ENCODE data around the gene FRMD4A.

FRMD4A gene

DNA sequence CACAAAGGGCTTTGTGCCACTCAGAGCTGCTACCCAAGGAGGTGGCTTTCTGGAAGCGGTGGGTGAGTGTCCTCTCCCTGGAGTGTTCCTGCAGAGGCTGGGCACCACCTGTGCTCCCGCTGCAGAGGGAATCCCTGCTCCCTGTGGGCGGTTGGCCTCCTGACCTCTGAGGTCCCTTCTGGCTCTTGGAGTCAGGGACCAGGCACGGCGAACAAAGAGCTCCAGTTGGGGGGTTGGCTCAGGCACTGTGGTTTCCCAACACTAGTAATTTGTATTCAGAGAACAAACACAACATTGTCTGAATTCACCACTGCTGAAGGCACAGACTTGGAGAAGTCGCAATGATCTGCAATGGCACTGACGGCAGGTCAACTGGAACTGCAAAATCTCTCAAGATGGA is 415.0 kb downstream of the FRMD4A start:
- Histone ChIP-seq H3K27ac (ENCODE audit: low read depth, low read length) (no peak overlapping the region), H3K9ac (ENCODE audit: low read length in 5 of 5) (no peak overlapping the region), H3K4me1 (ENCODE audit: control insufficient read depth in 5 of 5, insufficient read depth in 5 of 5, low read length in 5 of 5) (peaks cover 0 to 10% (median 3%) of the 10 kb centered on the region in 5 donors), H3K9me3 (ENCODE audit: control insufficient read depth in 5 of 5, low read length in 5 of 5) (no peaks in the 10 kb centered on the region), H3K4me3 (ENCODE audit: low read depth in 1 of 5, low read length in 5 of 5) (no peak overlapping the region), H3K36me3 (ENCODE audit: control insufficient read depth in 5 of 5, insufficient read depth in 5 of 5, low read length in 5 of 5) (no peaks in the 10 kb centered on the region), H3K27me3 (ENCODE audit: control insufficient read depth in 5 of 5, insufficient read depth in 4 of 5, low read length in 5 of 5) (no peaks in the 10 kb centered on the region)

DNA sequence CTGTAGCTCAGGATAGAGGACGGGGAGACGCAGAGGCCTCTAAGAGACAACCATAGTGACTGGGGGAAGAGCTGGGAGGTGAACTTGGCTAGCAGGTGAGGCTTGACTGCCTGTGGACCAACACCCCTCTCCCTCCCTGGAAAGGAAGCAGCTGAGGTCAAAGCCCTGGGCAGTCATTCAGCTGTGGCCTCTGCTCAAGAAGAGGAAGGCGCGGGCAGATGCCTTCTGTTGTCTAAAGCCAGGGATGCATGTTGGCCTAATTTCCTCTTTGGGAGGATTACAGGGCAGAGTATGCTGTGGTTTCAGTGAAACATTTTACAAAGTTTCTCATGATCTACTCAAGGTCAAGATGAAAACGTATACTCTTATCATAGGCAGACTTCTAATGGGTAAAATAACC is 416.8 kb downstream of the FRMD4A start:
- H3K27me3 ChIP-seq (ENCODE audit: control insufficient read depth in 5 of 5, insufficient read depth in 4 of 5, low read length in 5 of 5): no peaks in the 10 kb centered on the region
- H3K9ac ChIP-seq (ENCODE audit: low read length in 5 of 5): no peak overlapping the region
- no peaks in the 10 kb centered on the region for H3K36me3 ChIP-seq (ENCODE audit: control insufficient read depth in 5 of 5, insufficient read depth in 5 of 5, low read length in 5 of 5)
- H3K4me3 ChIP-seq (ENCODE audit: low read depth in 1 of 5, low read length in 5 of 5): no peak overlapping the region
- H3K9me3 ChIP-seq (ENCODE audit: control insufficient read depth in 5 of 5, low read length in 5 of 5): peaks cover 0 to 4% (median 0%) of the 10 kb centered on the region in 5 donors
- H3K4me1 ChIP-seq (ENCODE audit: control insufficient read depth in 5 of 5, insufficient read depth in 5 of 5, low read length in 5 of 5): peaks cover 0 to 15% (median 3%) of the 10 kb centered on the region in 5 donors
- H3K27ac ChIP-seq (ENCODE audit: low read depth, low read length): no peak overlapping the region

DNA sequence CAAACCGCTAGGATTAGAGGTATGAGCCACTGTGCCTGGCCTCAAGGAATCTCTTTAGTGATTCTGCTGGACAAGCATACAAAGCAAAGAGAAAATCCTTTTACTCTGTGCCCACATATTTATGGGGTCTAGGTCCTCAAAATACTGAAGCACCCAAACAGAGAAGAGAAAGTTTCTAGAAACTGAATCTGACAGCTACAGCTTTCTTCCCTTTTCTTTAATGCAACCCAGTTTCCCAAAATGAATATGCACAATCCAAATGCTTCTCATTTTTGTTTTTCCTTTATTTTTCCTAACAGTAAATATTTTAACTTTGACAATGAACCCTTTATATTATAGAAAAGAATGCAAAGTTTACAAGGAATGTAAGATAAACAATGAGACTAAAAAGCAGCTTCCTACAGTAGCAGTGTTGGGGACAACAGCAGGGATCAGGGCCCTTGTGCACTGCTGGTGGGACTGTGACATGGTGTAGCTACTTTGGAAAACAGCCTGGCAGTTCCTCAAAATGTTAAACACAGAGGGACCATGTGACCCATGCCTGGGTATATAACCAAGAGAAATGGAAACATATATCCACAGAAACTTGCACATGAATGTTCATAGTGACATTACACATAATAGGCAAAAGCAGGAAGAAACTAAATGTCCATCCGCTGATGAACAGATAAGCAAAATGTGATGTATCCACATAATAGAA is 418.8 kb downstream of the FRMD4A start:
- no peaks in the 10 kb centered on the region for H3K36me3 ChIP-seq (ENCODE audit: control insufficient read depth in 5 of 5, insufficient read depth in 5 of 5, low read length in 5 of 5)
- H3K9me3 ChIP-seq (ENCODE audit: control insufficient read depth in 5 of 5, low read length in 5 of 5): peaks cover 0 to 4% (median 0%) of the 10 kb centered on the region in 5 donors
- no peaks in the 10 kb centered on the region for H3K27me3 ChIP-seq (ENCODE audit: control insufficient read depth in 5 of 5, insufficient read depth in 4 of 5, low read length in 5 of 5)
- peaks cover 0 to 15% (median 3%) of the 10 kb centered on the region in 5 donors for H3K4me1 ChIP-seq (ENCODE audit: control insufficient read depth in 5 of 5, insufficient read depth in 5 of 5, low read length in 5 of 5)
- H3K9ac ChIP-seq (ENCODE audit: low read length in 5 of 5): no peak overlapping the region
- no peak overlapping the region for H3K27ac ChIP-seq (ENCODE audit: low read depth, low read length)
- H3K4me3 ChIP-seq (ENCODE audit: low read depth in 1 of 5, low read length in 5 of 5): no peak overlapping the region

DNA sequence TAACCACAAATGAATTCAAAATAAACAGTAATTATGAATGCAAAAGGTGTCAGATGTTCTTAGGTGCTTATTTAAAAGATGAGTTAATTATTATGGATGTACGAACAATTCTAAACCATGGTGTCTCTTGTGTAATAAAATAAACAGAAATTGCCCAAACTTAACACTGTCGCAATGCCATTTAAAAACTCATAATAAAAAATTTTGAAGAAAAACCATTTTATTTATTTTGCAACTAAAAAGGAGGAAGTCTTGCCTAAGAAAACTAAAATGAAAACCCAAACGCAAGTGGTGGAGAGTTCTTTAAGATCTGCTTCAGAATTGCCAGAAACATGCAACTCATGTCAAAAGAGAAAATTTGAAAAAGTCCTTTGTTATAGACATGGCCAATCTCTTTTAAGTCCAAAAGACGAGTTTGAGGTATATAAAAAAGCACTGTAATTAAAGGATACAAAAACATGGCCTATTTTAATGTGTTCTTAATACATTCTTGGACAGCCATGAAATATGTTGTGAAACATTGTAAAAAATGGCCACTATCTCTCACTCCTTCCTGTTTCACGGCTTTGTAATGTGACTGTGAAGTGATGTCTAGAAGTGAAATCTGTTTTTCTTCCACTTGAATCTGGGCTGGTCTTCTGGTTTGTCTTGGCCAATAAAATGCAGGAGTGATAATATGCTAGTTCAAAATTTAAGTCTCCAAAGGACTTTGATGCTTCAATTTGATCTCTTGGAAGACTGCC is 421.0 kb downstream of the FRMD4A start:
- Histone ChIP-seq H3K36me3 (ENCODE audit: control insufficient read depth in 5 of 5, insufficient read depth in 5 of 5, low read length in 5 of 5) (no peaks in the 10 kb centered on the region), H3K27ac (ENCODE audit: low read depth, low read length) (no peak overlapping the region), H3K4me3 (ENCODE audit: low read depth in 1 of 5, low read length in 5 of 5) (no peak overlapping the region), H3K9me3 (ENCODE audit: control insufficient read depth in 5 of 5, low read length in 5 of 5) (peaks cover 0 to 4% (median 0%) of the 10 kb centered on the region in 5 donors), H3K4me1 (ENCODE audit: control insufficient read depth in 5 of 5, insufficient read depth in 5 of 5, low read length in 5 of 5) (peaks cover 0 to 17% (median 3%) of the 10 kb centered on the region in 5 donors), H3K27me3 (ENCODE audit: control insufficient read depth in 5 of 5, insufficient read depth in 4 of 5, low read length in 5 of 5) (no peaks in the 10 kb centered on the region), H3K9ac (ENCODE audit: low read length in 5 of 5) (peak overlapping the region in 1 of 5 donors; percentile 15)

DNA sequence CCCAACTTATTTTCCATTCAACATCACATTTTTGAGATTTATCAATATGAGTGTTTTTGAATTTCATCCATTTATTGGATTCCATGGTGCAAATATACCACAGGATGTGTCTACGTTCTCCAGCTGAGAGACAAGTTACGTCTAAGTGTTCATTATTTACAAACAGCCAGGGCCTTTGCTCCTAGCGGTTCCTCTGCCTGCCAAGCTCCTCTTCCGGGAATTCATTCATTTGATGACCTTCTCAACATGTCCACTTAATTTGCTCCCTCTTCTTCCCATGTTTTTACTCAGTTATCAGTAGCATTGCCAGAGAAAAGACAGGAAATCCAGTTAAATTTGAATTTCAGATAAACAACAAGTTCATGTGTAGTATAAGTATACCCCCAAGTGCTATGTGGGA is 422.2 kb downstream of the FRMD4A start:
- Histone ChIP-seq H3K9ac (ENCODE audit: low read length in 5 of 5) (no peak overlapping the region), H3K4me3 (ENCODE audit: low read depth in 1 of 5, low read length in 5 of 5) (no peak overlapping the region), H3K27ac (ENCODE audit: low read depth, low read length) (peak overlapping the region; percentile 26), H3K36me3 (ENCODE audit: control insufficient read depth in 5 of 5, insufficient read depth in 5 of 5, low read length in 5 of 5) (no peaks in the 10 kb centered on the region), H3K27me3 (ENCODE audit: control insufficient read depth in 5 of 5, insufficient read depth in 4 of 5, low read length in 5 of 5) (no peaks in the 10 kb centered on the region), H3K4me1 (ENCODE audit: control insufficient read depth in 5 of 5, insufficient read depth in 5 of 5, low read length in 5 of 5) (peaks cover 3 to 20% (median 10%) of the 10 kb centered on the region in 5 donors), H3K9me3 (ENCODE audit: control insufficient read depth in 5 of 5, low read length in 5 of 5) (peaks cover 0 to 4% (median 0%) of the 10 kb centered on the region in 5 donors)

DNA sequence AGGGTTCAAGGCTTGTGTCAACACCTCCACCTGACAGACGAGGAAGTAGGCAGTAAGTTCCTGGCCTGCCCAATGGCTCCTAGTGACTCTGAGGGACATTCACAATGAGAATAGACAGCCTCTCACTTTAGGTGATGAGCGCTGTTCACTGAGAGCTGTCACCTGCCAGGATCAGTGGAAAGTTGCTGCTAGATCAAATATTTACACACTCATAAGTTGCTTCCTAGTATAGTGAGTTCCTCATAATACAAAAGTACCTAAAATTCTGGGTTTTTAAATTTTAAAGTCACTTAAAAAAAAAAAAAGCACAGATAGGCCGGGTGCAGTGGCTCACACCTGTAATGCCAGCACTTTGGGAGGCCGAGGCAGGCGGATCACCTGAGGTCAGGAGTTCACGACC is 423.2 kb downstream of the FRMD4A start:
- Histone ChIP-seq H3K27me3 (ENCODE audit: control insufficient read depth in 5 of 5, insufficient read depth in 4 of 5, low read length in 5 of 5) (no peaks in the 10 kb centered on the region), H3K9me3 (ENCODE audit: control insufficient read depth in 5 of 5, low read length in 5 of 5) (peaks cover 0 to 4% (median 0%) of the 10 kb centered on the region in 5 donors), H3K4me3 (ENCODE audit: low read depth in 1 of 5, low read length in 5 of 5) (no peak overlapping the region), H3K9ac (ENCODE audit: low read length in 5 of 5) (no peak overlapping the region), H3K27ac (ENCODE audit: low read depth, low read length) (no peak overlapping the region), H3K4me1 (ENCODE audit: control insufficient read depth in 5 of 5, insufficient read depth in 5 of 5, low read length in 5 of 5) (peaks cover 3 to 20% (median 10%) of the 10 kb centered on the region in 5 donors), H3K36me3 (ENCODE audit: control insufficient read depth in 5 of 5, insufficient read depth in 5 of 5, low read length in 5 of 5) (no peaks in the 10 kb centered on the region)

DNA sequence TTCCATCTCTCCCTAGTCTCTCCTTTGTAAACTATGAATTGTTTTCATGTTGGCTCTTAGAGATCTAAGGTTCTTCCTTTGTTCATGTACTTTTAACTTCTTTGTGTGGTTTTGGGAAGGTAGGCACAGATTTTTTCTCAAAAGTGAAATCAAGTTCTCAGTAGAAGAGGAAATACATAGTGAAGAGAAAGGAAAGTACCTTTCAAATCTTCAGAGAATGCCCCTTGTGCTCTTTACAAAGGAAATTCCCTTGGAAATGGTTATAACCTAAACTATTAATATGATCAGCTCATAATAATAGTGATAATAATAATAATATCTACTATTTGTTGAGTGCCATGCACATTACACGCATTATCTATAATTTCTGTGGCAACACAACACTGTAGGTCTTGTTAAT is 425.4 kb downstream of the FRMD4A start:
- Histone ChIP-seq H3K4me3 (ENCODE audit: low read depth in 1 of 5, low read length in 5 of 5) (no peak overlapping the region), H3K9ac (ENCODE audit: low read length in 5 of 5) (no peak overlapping the region), H3K36me3 (ENCODE audit: control insufficient read depth in 5 of 5, insufficient read depth in 5 of 5, low read length in 5 of 5) (no peaks in the 10 kb centered on the region), H3K27ac (ENCODE audit: low read depth, low read length) (no peak overlapping the region), H3K4me1 (ENCODE audit: control insufficient read depth in 5 of 5, insufficient read depth in 5 of 5, low read length in 5 of 5) (peaks cover 3 to 20% (median 10%) of the 10 kb centered on the region in 5 donors), H3K27me3 (ENCODE audit: control insufficient read depth in 5 of 5, insufficient read depth in 4 of 5, low read length in 5 of 5) (no peaks in the 10 kb centered on the region), H3K9me3 (ENCODE audit: control insufficient read depth in 5 of 5, low read length in 5 of 5) (peaks cover 0 to 2% (median 0%) of the 10 kb centered on the region in 5 donors)

DNA sequence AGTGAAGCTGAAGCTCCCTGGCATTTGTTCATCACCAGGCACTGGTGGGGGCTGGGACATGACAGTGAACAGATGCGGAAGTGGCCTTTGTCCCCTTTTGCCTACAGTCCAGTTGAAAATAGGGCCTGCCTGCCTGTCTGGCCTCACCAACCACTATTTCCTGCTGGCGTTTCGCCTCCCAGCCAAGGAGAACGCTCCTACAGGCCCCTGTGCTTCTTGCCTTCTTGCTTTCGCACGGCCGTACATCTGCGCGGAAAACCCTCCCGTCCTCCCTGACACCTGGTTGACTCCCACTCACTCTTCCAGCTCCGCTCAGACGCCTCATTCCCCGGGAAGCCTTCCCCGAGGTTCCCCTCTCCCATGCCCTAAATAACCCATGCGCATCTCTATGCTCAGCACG is 426.7 kb downstream of the FRMD4A start:
- H3K27ac ChIP-seq (ENCODE audit: low read depth, low read length): peak overlapping the region; percentile 10
- no peaks in the 10 kb centered on the region for H3K27me3 ChIP-seq (ENCODE audit: control insufficient read depth in 5 of 5, insufficient read depth in 4 of 5, low read length in 5 of 5)
- no peak overlapping the region for H3K4me3 ChIP-seq (ENCODE audit: low read depth in 1 of 5, low read length in 5 of 5)
- H3K9me3 ChIP-seq (ENCODE audit: control insufficient read depth in 5 of 5, low read length in 5 of 5): no peaks in the 10 kb centered on the region
- H3K36me3 ChIP-seq (ENCODE audit: control insufficient read depth in 5 of 5, insufficient read depth in 5 of 5, low read length in 5 of 5): no peaks in the 10 kb centered on the region
- H3K9ac ChIP-seq (ENCODE audit: low read length in 5 of 5): peak overlapping the region in 1 of 5 donors; percentile 37
- H3K4me1 ChIP-seq (ENCODE audit: control insufficient read depth in 5 of 5, insufficient read depth in 5 of 5, low read length in 5 of 5): peaks cover 3 to 20% (median 10%) of the 10 kb centered on the region in 5 donors

DNA sequence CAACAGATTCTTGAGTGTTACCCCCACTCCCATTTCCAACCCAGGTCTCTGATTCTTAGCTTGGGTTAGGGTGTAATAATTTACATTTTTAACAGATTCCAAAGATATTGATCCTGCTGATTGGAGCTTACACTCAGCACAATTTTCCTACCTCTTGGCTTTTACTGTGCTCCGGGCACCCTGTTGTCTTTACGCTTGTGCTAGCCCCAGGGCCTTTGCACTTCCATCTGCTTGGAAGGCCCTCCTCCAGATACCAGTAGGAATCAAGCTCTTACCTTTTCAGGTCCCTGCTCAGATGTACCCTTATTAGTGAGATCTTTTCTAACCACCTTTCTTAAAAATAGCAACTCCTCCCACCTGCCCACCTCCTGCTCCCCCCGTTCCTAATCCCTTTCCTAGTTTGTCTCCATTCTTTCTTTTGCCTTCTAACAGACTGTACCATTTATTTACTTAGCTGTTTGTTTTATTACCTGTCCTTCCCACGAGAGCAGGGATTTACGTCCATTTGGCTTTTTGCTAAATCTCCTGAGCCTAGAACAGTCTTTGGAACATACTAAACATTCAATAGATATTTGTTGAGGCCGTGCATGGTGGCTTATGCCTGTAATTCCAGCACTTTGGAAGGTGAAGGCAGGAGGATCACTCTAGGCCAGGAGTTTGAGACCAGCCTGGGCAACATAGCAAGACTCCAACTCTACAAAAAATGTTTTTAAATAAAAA is 427.7 kb downstream of the FRMD4A start:
- H3K27me3 ChIP-seq (ENCODE audit: control insufficient read depth in 5 of 5, insufficient read depth in 4 of 5, low read length in 5 of 5): no peaks in the 10 kb centered on the region

DNA sequence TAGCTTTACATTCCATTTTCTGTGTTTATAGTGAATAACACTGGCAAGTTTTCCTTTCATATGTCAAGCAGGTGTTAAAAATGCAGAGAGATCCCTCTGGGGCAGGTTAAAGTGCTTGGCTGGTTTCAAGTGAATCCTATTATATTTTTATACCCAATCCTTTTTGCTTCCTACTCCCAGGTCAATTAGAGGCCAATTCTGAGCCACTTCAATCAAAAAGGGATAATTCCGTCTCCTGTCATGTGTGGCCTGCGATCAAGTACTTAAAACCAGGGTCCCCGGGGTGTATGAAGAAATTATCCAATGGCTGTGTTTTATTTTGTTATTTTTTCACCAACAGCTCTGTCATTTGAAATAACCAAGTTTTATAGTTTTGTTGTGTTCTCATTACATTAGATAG is 430.8 kb downstream of the FRMD4A start:
- no peaks in the 10 kb centered on the region for H3K36me3 ChIP-seq (ENCODE audit: control insufficient read depth in 5 of 5, insufficient read depth in 5 of 5, low read length in 5 of 5)
- H3K27me3 ChIP-seq (ENCODE audit: control insufficient read depth in 5 of 5, insufficient read depth in 4 of 5, low read length in 5 of 5): no peaks in the 10 kb centered on the region
- H3K4me3 ChIP-seq (ENCODE audit: low read depth in 1 of 5, low read length in 5 of 5): no peak overlapping the region
- no peak overlapping the region for H3K9ac ChIP-seq (ENCODE audit: low read length in 5 of 5)
- peaks cover 0 to 3% (median 0%) of the 10 kb centered on the region in 5 donors for H3K9me3 ChIP-seq (ENCODE audit: control insufficient read depth in 5 of 5, low read length in 5 of 5)
- H3K27ac ChIP-seq (ENCODE audit: low read depth, low read length): no peak overlapping the region
- H3K4me1 ChIP-seq (ENCODE audit: control insufficient read depth in 5 of 5, insufficient read depth in 5 of 5, low read length in 5 of 5): peaks cover 0 to 10% (median 10%) of the 10 kb centered on the region in 5 donors

More for the DNA sequence above, 427.7 kb downstream of the FRMD4A start:
- Histone ChIP-seq H3K9ac (ENCODE audit: low read length in 5 of 5) (no peak overlapping the region), H3K27ac (ENCODE audit: low read depth, low read length) (no peak overlapping the region), H3K9me3 (ENCODE audit: control insufficient read depth in 5 of 5, low read length in 5 of 5) (no peaks in the 10 kb centered on the region), H3K4me1 (ENCODE audit: control insufficient read depth in 5 of 5, insufficient read depth in 5 of 5, low read length in 5 of 5) (peaks cover 0 to 18% (median 10%) of the 10 kb centered on the region in 5 donors), H3K36me3 (ENCODE audit: control insufficient read depth in 5 of 5, insufficient read depth in 5 of 5, low read length in 5 of 5) (no peaks in the 10 kb centered on the region), H3K4me3 (ENCODE audit: low read depth in 1 of 5, low read length in 5 of 5) (no peak overlapping the region)
